SK-N-SH treated with all-trans-retinoic acid at 6 μM for 48 hours (cell line): ENCODE results near the gene TEAD1.

Source experiments
- ATAC-seq: fragments of 200-7000 bp; cut with Tn5 transposase; 3 replicates; pipeline ENCODE4 v1.9.1; 2020; ENCODE audit warnings: mild to moderate bottlenecking, moderate library complexity
- ARNTL ChIP-seq: fragments of 450-650 bp; formaldehyde crosslinking; IDR thresholded peaks from 2 replicates; pipeline ENCODE4 v1.5.0; 2020; ENCODE audit warnings: low read depth, mild to moderate bottlenecking, moderate library complexity, borderline replicate concordance
- BACH2 ChIP-seq: fragments of 250-450 bp; sonication (Bioruptor Pico); IDR thresholded peaks from 2 replicates; pipeline ENCODE4 v1.9.0; 2021; ENCODE audit warnings: mild to moderate bottlenecking, borderline replicate concordance
- CREB5 ChIP-seq: fragments of 250-450 bp; sonication (Bioruptor Pico); IDR thresholded peaks from 2 replicates; pipeline ENCODE4 v1.5.1; 2020; ENCODE audit warnings: low read depth, mild to moderate bottlenecking, moderate library complexity
- CSDC2 ChIP-seq: fragments of 250-450 bp; sonication (Bioruptor Pico); IDR thresholded peaks from 2 replicates; pipeline ENCODE4 v1.5.0; 2020; ENCODE audit warnings: mild to moderate bottlenecking, moderate library complexity
- CSRNP3 ChIP-seq: fragments of 250-450 bp; sonication (Bioruptor Pico); IDR thresholded peaks from 2 replicates; pipeline ENCODE4 v1.5.1; 2021; ENCODE audit warnings: mild to moderate bottlenecking, moderate library complexity
- ESRRG ChIP-seq: fragments of 250-450 bp; sonication (Bioruptor Pico); IDR thresholded peaks from 2 replicates; pipeline ENCODE4 v1.6.1; 2021; ENCODE audit warnings: mild to moderate bottlenecking
- GLIS3 ChIP-seq: fragments of 250-450 bp; sonication (Bioruptor Pico); IDR thresholded peaks from 2 replicates; pipeline ENCODE4 v1.5.0; 2020; ENCODE audit warnings: mild to moderate bottlenecking, moderate library complexity
- ISL1 ChIP-seq: fragments of 250-450 bp; sonication (Bioruptor Pico); IDR thresholded peaks from 2 replicates; pipeline ENCODE4 v2.1.2; 2022; ENCODE audit warnings: mild to moderate bottlenecking, moderate library complexity
- OSR1 ChIP-seq: fragments of 250-450 bp; sonication (Bioruptor Pico); IDR thresholded peaks from 2 replicates; pipeline ENCODE4 v1.8.0; 2022; ENCODE audit warnings: moderate library complexity, mild to moderate bottlenecking, inconsistent platforms
- PATZ1 ChIP-seq: fragments of 250-450 bp; sonication (Bioruptor Pico); IDR thresholded peaks from 2 replicates; pipeline ENCODE4 v1.8.0; 2020; ENCODE audit warnings: mild to moderate bottlenecking, moderate library complexity, borderline replicate concordance
- POU6F1 ChIP-seq: fragments of 250-450 bp; sonication (Bioruptor Pico); IDR thresholded peaks from 2 replicates; pipeline ENCODE4 v1.8.0; 2021; ENCODE audit warnings: low read depth, mild to moderate bottlenecking, moderate library complexity, borderline replicate concordance
- PPARA ChIP-seq: fragments of 250-450 bp; sonication (Bioruptor Pico); IDR thresholded peaks from 2 replicates; pipeline ENCODE4 v1.5.0; 2020; ENCODE audit warnings: mild to moderate bottlenecking, borderline replicate concordance
- RARB ChIP-seq: fragments of 250-450 bp; sonication (Bioruptor Pico); IDR thresholded peaks from 2 replicates; pipeline ENCODE4 v1.8.0; 2021; ENCODE audit warnings: mild to moderate bottlenecking, moderate library complexity
- SNAI2 ChIP-seq: fragments of 250-450 bp; sonication (Bioruptor Pico); IDR thresholded peaks from 2 replicates; pipeline ENCODE4 v1.5.0; 2020; ENCODE audit warnings: mild to moderate bottlenecking, moderate library complexity
- TCF4 ChIP-seq: fragments of 250-450 bp; sonication (Bioruptor Pico); IDR thresholded peaks from 2 replicates; pipeline ENCODE4 v1.8.0; 2021; ENCODE audit warnings: mild to moderate bottlenecking, moderate library complexity, borderline replicate concordance
- TOX ChIP-seq: fragments of 250-450 bp; sonication (Bioruptor Pico); IDR thresholded peaks from 2 replicates; pipeline ENCODE4 v1.8.0; 2021; ENCODE audit warnings: mild to moderate bottlenecking, moderate library complexity, borderline replicate concordance
- TSHZ2 ChIP-seq: fragments of 250-450 bp; sonication (Bioruptor Pico); IDR thresholded peaks from 2 replicates; pipeline ENCODE4 v1.5.0; 2020; ENCODE audit warnings: mild to moderate bottlenecking, moderate library complexity
- ZC3H10 ChIP-seq: fragments of 250-450 bp; sonication (Bioruptor Pico); IDR thresholded peaks from 2 replicates; pipeline ENCODE4 v1.5.1; 2021; ENCODE audit warnings: mild to moderate bottlenecking, moderate library complexity
- ZFP3 ChIP-seq: fragments of 250-450 bp; sonication (Bioruptor Pico); IDR thresholded peaks from 2 replicates; pipeline ENCODE4 v1.5.0; 2020; ENCODE audit warnings: mild to moderate bottlenecking, moderate library complexity
- ZFP30 ChIP-seq: fragments of 450-650 bp; formaldehyde crosslinking; IDR thresholded peaks from 2 replicates; pipeline ENCODE4 v1.5.0; 2022; ENCODE audit warnings: mild to moderate bottlenecking, moderate library complexity
- ZNF565 ChIP-seq: fragments of 450-650 bp; formaldehyde crosslinking; conservative IDR thresholded peaks from 2 replicates; pipeline ENCODE4 v1.5.0; 2020; ENCODE audit warnings: low read depth, mild to moderate bottlenecking, moderate library complexity
- ZNF70 ChIP-seq: fragments of 450-650 bp; formaldehyde crosslinking; IDR thresholded peaks from 2 replicates; pipeline ENCODE4 v1.5.0; 2020; ENCODE audit warnings: mild to moderate bottlenecking, moderate library complexity
- ZNF8 ChIP-seq: fragments of 450-650 bp; formaldehyde crosslinking; IDR thresholded peaks from 2 replicates; pipeline ENCODE4 v1.5.0; 2020; ENCODE audit warnings: mild to moderate bottlenecking, moderate library complexity

Gene TEAD1

GRCh38 chr11:12677131-12677530 lies 2.9 kb downstream of the TEAD1 start:
- TF ChIP-seq ZNF70 (CRISPR knock-in tag) (no peak), CREB5 (CRISPR knock-in tag) (no peak), PATZ1 (CRISPR knock-in tag) (peak; percentile 84; the same call in 1 of the 2 replicates), GLIS3 (CRISPR knock-in tag) (no peak), ISL1 (CRISPR knock-in tag) (peak; percentile 50), RARB (no peak), ESRRG (CRISPR knock-in tag) (no peak), PPARA (CRISPR knock-in tag) (no peak), ZNF565 (CRISPR knock-in tag) (no peak), ZFP30 (CRISPR knock-in tag) (no peak), TOX (CRISPR knock-in tag) (0 out of 2 replicates have a peak, but pooled peaks have one; percentile 1), TCF4 (peak; percentile 46; the same call in 1 of the 2 replicates), ZC3H10 (CRISPR knock-in tag) (no peak), TSHZ2 (no peak), OSR1 (CRISPR knock-in tag) (no peak), BACH2 (CRISPR knock-in tag) (no peak), SNAI2 (CRISPR knock-in tag) (no peak), ARNTL (CRISPR knock-in tag) (no peak), ZNF8 (CRISPR knock-in tag) (no peak), CSDC2 (no peak), POU6F1 (no peak), ZFP3 (CRISPR knock-in tag) (no peak), CSRNP3 (no peak)
- ATAC-seq = peak; percentile 13; the same call in 2 of the 3 replicates

- no peak for TF ChIP-seq TCF4
- TF ChIP-seq ZNF8 (CRISPR knock-in tag) = no peak
- no peak for TF ChIP-seq OSR1 (CRISPR knock-in tag)
- no peak for TF ChIP-seq ZFP3 (CRISPR knock-in tag)
- TF ChIP-seq GLIS3 (CRISPR knock-in tag) = no peak
- TF ChIP-seq, all 23 proteins: peak for 0
- ATAC-seq = no peak
Observed at GRCh38 chr11:12678092-12678491, 3.9 kb downstream of the TEAD1 start.

- no peak for ATAC-seq
- no peak for TF ChIP-seq SNAI2 (CRISPR knock-in tag)
- no peak for TF ChIP-seq ZNF8 (CRISPR knock-in tag)
- TF ChIP-seq PPARA (CRISPR knock-in tag) = no peak
- no peak for TF ChIP-seq ZC3H10 (CRISPR knock-in tag)
- TF ChIP-seq CSDC2 = no peak
- TF ChIP-seq, all 23 proteins: peak for 0
Observed at GRCh38 chr11:12678991-12679390, 4.8 kb downstream of the TEAD1 start.
